HG03378 (cell line): ENCODE data around the gene PLA2G12B.

Experiments
- ATAC-seq: cut with Tn5 transposase; IDR thresholded peaks from one replicate; pipeline ENCODE4 v1.9.1; 2021; ENCODE audit warnings: mild to moderate bottlenecking, moderate library complexity; ENCODE audit not compliant: unreplicated experiment

The PLA2G12B gene

GRCh38 chr10:72895236-72895850 lies 59.3 kb downstream of the PLA2G12B start:
- ATAC-seq = no peak

DNA sequence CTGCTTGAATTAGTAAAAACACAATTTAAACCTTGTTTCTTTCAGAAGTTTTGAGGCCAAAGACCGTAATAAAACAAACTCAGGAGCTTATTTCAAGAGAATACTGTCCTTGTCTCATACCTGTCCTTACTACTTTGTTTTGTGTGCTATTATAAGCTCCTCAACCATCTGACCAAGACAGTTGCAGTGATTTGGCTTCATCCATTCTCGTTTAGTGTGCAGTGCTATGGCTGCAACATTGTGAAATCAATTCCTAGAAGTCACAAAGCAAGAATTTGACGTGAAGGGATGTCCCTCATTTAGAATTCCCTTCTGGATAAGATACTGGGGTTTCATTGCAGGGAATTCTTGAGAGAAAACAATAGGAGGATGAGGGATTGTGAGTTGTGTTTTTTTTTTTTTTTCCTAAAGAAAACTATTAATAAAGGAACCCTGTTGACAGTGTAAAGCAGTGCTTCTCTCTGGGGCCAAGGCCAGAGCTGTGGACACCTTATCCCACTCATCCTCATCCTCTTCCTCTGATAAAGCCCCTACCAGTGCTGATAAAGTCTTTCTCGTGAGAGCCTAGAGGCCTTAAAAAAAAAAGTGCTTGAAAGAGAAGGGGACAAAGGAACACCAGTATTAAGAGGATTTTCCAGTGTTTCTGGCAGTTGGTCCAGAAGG lies 61.3 kb downstream of the PLA2G12B start, which contains the start of gene OIT3:
OIT3 (plus strand) TSS at position 604 of the 663 bp plus-strand sequence. CDS start 60 bp downstream, outside the sequence.
- ATAC-seq = no peak

- ATAC-seq = no peak
These were observed 64.5 kb downstream of the PLA2G12B start for GRCh38 chr10:72890086-72890485.

DNA sequence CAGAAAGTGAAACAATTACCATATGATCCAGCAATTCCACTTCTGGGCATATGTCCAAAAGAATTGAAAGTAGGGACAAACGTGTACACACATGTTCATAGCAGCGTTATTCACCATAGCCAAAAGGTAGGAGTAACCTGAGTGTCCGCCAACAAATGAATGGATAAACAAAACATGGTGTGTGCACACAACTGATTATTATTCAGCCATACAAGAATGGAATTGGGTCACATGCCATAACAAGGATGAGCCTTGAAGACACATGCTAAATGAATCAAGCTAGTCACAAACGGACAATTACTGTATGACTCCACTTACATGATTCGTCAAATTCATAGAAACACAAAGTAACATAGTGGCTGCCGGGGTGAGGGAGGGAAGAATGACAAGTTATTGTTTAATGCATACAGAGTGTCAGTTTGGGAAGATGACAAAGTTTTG lies 65.2 kb downstream of the PLA2G12B start:
- no peak for ATAC-seq

GRCh38 chr10:72888151-72888638 lies 66.4 kb downstream of the PLA2G12B start:
- ATAC-seq = no peak

DNA sequence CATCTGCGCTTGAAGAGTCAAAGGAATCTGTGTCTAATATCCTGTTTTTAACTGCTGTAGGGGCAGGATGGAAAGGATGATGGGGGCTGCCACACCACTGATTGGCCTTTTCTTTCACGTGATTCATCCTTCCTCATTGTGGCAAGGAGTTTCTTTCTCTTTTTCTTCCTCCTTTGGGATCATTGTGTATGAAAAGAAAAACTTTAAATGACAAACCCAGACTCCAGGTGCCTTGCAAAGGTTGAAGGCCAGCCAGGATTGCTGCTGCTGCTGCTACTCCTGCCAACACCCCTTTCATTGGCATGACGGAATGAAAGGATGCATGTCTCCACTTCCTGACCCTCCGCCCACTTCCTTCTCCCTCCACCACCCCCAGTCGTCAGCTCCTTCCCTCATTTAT lies 67.6 kb downstream of the PLA2G12B start:
- ATAC-seq = no peak

GRCh38 chr10:72886621-72887020 lies 68.0 kb downstream of the PLA2G12B start:
- ATAC-seq = no peak

- ATAC-seq = no peak
These were observed 68.7 kb downstream of the PLA2G12B start for GRCh38 chr10:72885953-72886352.
